Measurements from ENCODE around the gene CIDEA.
"Not testable (repeated sequence)": the region's sequence is repeated elsewhere in the genome, so short reads cannot be mapped to it uniquely, and the experiment has no call there.

Gene CIDEA

DNA sequence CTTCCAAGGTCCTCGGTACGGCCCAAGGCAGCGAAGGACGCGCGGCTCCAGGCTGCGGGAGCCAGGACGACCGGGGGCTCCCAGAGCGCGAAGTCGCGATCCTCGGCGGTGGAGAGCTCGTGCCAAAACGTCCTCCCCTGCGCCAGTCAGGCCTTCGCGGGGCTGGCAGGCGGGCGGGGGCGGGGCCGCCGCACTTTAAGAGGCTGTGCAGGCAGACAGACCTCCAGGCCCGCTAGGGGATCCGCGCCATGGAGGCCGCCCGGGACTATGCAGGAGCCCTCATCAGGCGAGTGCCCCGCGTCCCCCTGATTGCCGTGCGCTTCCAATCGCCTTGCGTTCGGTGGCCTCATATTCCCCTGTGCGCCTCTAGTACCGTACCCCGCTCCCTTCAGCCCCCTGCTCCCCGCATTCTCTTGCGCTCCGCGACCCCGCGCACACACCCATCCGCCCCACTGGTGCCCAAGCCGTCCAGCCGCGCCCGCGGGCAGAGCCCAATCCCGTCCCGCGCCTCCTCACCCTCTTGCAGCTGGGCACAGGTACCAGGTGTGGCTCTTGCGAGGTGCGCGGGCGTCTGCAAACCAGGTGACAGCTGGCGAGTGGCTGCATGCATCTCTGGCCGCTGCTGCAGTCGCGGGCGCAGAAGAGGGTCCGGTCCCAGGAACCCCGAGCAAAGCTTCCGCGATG, at the start of gene CIDEA:
CIDEA (plus strand) TSS at position 226 of the 684 bp plus-strand sequence; CDS start at position 249, 23 bp downstream.
- DNase-seq: no peak
- in situ Hi-C loops (cut with HindIII; ENCODE audit: low pct_ligation_motif_present, low pct_unique_long_range_greater_than_20kb, low sequenced_read_pairs): no loop called here

- not testable (repeated sequence) for DNase-seq
These were observed 45.6 kb upstream of the CIDEA start for GRCh38 chr18:12208296-12209153.

GRCh38 chr18:12212308-12212707, 41.9 kb upstream of the CIDEA start:
- DNase-seq; in situ Hi-C loops (cut with HindIII; ENCODE audit: low pct_ligation_motif_present, low pct_unique_long_range_greater_than_20kb, low sequenced_read_pairs): not testable (repeated sequence)

More at GRCh38 chr18:12208296-12209153, 45.6 kb upstream of the CIDEA start:
- in situ Hi-C loops (cut with HindIII; ENCODE audit: low pct_ligation_motif_present, low pct_unique_long_range_greater_than_20kb, low sequenced_read_pairs): not testable (repeated sequence)

GRCh38 chr18:12214296-12215005, 39.7 kb upstream of the CIDEA start:
- in situ Hi-C loops (cut with HindIII; ENCODE audit: low pct_ligation_motif_present, low pct_unique_long_range_greater_than_20kb, low sequenced_read_pairs); DNase-seq: not testable (repeated sequence)

DNA sequence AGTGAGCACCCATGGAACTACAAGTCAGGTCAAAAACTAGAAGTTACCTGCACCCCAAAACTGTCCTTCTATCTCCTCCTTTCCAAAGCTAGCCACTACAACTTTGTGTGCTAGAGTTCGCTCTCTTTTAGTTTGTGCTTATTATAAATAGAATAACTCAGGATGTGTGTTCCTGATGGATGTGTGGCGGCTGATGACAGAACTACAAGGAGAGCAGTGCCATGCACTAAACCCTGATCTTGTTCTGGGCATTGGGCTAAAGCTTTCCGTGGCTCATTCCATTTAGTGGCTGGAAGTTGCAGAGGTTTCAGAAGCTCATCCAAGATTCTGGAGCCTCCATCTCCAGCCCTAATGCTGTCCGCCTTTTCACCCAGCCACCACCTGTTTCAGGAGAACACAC, 37.7 kb upstream of the CIDEA start:
- DNase-seq; in situ Hi-C loops (cut with HindIII; ENCODE audit: low pct_ligation_motif_present, low pct_unique_long_range_greater_than_20kb, low sequenced_read_pairs): not testable (repeated sequence)

DNA sequence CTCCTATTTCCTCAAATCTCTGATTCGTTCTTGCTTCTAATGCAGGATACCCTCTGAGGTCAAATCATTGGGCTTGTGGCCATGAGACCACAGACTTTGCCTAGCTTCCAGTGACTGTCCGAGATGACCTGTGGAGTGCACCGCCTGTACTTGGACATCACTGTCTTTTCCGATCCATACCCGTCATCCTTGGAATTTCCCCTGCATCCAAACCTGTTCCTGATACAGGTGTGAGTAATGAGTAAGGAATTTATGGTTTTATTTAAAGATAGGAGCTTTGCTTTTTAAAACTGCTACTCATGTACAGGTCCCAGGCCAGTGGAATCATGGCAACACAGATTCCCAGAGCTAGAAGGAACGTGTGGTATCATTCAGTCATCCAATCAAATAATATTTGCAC, 35.6 kb upstream of the CIDEA start:
- in situ Hi-C loops (cut with HindIII; ENCODE audit: low pct_ligation_motif_present, low pct_unique_long_range_greater_than_20kb, low sequenced_read_pairs); DNase-seq: not testable (repeated sequence)

GRCh38 chr18:12222041-12222440, 32.1 kb upstream of the CIDEA start:
- in situ Hi-C loops (cut with HindIII; ENCODE audit: low pct_ligation_motif_present, low pct_unique_long_range_greater_than_20kb, low sequenced_read_pairs); DNase-seq: not testable (repeated sequence)

DNA sequence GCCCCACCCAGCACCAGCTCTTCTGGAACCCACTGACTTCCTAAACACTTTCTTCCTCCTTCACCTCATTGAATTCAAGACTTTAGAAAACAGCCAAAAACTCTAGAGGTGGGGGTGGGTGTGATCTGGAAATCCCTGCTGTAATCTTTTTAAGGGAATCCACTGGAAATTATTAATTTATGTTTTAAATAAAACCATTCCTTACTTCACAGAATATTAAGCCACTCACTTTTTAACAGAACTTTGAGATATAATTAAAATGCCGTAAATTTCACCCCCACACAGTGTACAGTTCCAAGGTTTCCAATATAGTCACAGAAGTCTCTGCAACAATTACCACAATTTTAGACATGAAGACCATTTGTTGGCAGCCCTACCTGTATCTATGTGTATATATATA, 30.8 kb upstream of the CIDEA start:
- DNase-seq; in situ Hi-C loops (cut with HindIII; ENCODE audit: low pct_ligation_motif_present, low pct_unique_long_range_greater_than_20kb, low sequenced_read_pairs): not testable (repeated sequence)

GRCh38 chr18:12226807-12227206, 27.4 kb upstream of the CIDEA start:
- in situ Hi-C loops (cut with HindIII; ENCODE audit: low pct_ligation_motif_present, low pct_unique_long_range_greater_than_20kb, low sequenced_read_pairs); DNase-seq: not testable (repeated sequence)

DNA sequence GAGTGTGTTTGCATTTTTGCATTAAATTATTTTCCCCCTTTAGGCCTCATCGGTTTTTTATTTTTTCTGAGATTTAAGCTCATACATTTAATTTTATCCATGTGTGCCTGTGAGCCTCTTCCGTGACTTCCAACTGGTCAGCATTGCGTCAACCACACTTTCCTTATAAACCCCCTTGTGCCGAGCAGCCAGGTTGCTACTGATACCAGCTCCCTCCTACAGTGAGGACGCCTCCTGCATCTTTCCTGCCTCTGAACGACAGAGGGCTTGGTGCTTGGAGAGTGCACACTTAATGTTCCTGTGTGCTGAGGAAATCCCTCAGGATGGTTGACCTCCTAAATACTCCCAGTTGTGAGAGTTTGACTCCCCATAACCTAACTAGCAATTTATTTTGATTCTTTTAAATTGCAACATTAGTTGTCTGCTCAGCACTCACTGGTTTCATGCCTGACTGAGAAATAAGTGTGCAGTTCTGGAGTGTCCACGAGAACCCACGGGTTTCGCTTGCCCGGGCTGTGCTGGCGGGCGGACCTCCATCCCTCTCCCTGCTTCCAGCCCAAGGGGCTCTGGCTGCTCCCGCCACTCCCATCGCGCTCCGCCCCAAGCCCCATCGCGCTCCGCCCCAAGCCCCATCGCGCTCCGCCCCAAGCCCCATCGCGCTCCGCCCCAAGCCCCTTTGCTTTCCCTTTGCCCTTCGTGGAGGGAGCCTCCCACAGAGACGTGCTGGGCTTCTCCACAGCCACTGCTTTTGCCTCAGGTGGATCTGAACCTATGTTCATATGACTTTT, 26.6 kb upstream of the CIDEA start:
- DNase-seq; in situ Hi-C loops (cut with HindIII; ENCODE audit: low pct_ligation_motif_present, low pct_unique_long_range_greater_than_20kb, low sequenced_read_pairs): not testable (repeated sequence)

DNA sequence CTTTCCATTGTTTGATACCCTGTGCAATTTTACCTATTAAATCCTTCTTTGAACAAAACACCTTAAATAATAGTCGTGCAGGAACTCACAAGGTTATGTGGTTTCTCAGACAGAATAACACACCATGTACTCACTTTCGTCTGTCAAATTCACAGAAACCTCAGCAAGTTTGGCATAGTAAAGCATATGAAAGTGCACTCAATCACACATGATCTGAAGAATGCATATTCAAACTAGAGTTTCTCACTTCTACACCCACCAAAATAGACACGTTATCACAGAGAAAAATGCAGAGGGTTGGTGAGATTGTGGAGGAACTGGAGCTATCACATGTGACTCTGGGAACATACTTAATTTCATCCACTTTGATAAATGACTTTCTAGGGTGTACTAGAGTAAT, 25.9 kb upstream of the CIDEA start:
- DNase-seq; in situ Hi-C loops (cut with HindIII; ENCODE audit: low pct_ligation_motif_present, low pct_unique_long_range_greater_than_20kb, low sequenced_read_pairs): not testable (repeated sequence)

DNA sequence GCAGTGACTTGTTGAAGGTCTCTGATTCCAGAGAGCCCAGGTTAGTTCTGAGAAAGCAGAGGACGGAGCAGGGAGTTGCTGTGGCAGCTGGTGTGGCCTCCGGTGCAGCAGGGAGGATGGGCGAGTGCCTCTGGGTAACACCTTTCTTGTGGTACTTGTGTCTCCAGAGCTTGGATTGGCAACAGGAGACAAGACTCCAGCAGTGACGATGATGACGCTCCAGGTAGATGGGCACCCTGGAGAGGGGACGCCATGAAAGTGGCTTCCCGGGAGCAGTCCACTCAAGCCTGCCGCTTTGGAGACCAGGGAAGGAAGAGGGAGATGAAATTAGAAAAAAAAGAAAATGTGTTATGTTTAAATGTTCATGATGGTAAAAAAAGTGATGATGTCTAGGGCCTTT, 23.6 kb upstream of the CIDEA start:
- DNase-seq; in situ Hi-C loops (cut with HindIII; ENCODE audit: low pct_ligation_motif_present, low pct_unique_long_range_greater_than_20kb, low sequenced_read_pairs): not testable (repeated sequence)

DNA sequence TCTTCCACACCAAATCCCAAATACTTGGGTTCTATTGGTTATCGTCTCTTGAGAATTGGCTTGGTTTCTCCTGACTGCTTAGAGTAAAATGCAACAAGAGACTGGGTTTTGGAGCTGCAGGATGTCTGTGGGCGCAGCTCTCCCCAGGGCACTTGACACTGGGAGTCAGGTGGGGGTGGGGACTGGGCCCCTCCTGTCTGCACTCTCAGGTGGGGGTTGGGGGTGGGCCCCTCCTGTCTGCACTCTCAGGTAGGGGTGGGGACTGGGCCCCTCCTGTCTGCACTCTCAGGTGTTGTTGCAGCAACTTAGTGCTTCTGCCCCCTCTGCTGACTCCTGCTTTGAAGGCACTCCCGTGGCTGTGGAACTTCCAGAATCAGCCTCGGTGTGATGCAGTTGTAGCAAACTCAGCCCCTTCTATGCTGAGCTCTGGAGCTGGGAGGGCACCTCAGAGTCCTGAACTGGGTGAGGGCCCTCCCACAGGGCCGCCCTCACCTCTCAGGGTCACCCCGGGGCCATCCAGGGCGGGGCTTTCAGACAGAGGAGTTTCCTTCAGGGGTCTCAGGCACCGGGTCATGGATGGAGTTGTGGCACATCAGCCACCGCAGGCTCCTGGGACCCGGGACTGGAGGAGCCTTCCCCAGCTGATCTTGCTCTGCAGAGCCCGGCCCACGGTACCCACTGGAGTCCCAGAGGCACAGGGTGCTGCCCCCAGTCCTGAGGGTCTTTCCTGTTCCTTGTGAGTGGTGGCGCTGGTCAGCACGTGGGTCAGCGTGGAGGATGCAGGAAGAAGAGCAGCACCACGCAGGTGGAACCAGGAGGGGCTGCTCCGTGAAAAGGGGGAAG, 22.9 kb upstream of the CIDEA start:
- DNase-seq: no peak
- in situ Hi-C loops (cut with HindIII; ENCODE audit: low pct_ligation_motif_present, low pct_unique_long_range_greater_than_20kb, low sequenced_read_pairs): no loop called here

DNA sequence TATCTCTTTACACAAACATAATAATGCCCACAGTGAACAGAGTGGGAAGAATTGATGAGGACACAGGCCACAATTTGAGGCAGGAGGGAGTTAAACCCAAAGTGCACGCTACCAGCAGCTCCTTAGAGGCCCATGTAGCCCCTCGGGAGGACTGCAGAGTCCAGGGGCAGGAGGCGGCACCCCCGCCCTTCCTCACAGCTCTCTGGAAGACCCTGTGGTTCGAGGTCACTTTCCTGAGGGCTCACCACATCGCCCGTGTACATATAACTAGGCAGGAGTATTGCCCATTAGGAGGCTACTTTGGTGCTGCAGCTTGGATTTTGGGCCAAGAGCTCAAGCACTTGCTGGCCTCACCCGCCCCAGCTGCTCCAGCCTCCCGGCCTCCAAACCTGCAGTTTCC, 22.2 kb upstream of the CIDEA start:
- in situ Hi-C loops (cut with HindIII; ENCODE audit: low pct_ligation_motif_present, low pct_unique_long_range_greater_than_20kb, low sequenced_read_pairs): no loop called here
- no peak for DNase-seq

DNA sequence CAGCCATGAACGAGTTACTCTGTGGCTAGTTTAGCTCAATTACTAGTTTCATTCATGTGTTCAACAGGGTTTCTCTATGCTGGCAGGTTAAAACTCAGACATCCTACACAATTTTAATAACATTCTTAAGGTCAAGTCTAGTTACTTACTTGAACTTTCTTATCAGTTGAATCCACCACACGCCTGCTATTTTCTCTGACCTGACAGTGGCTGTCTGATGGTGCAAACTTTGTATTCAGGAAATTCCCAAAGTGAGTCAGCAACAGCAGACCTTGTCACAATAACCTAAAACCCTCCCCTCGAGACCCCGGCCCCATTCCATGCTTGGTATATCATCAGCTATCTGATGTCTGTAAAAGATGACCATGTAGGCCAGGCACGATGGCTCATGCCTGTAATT, 20.8 kb upstream of the CIDEA start:
- DNase-seq: no peak
- in situ Hi-C loops (cut with HindIII; ENCODE audit: low pct_ligation_motif_present, low pct_unique_long_range_greater_than_20kb, low sequenced_read_pairs): no loop called here

DNA sequence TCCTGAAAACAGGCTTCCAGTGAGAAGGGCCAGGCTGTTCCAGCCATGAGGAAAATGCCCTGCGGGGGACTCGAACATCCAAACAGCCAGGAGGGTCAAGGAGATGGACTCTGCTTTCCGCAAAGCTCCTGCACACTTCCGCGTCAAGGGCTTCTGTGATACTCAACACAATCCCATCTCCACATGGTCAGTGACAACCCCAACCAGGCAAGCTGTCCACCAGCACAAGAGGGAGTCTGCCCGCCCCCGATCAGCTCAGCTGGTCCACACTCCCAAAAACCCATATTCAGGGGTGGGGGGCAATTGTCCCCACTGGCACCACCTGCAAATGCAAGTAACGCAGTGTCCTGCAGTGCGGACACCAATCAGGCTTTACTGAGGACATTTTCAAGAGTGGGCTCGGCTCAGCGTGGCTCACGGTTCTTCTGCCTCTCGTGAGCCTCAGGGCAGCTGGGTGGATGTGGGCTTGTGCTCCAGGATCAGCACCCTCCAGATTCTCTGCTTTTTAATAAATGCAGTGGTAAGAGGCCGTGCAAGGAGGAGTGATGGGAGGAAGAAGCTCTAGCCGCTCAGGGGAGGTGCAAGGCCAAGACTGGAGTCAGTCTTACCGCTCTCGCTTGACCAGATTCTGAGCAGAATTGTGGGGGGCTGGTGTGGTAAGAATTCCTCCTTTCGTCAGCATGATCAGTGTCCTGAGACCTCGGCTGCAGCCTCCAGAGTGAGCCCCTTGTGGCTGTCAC, 19.5 kb upstream of the CIDEA start:
- in situ Hi-C loops (cut with HindIII; ENCODE audit: low pct_ligation_motif_present, low pct_unique_long_range_greater_than_20kb, low sequenced_read_pairs): no loop called here
- no peak for DNase-seq

DNA sequence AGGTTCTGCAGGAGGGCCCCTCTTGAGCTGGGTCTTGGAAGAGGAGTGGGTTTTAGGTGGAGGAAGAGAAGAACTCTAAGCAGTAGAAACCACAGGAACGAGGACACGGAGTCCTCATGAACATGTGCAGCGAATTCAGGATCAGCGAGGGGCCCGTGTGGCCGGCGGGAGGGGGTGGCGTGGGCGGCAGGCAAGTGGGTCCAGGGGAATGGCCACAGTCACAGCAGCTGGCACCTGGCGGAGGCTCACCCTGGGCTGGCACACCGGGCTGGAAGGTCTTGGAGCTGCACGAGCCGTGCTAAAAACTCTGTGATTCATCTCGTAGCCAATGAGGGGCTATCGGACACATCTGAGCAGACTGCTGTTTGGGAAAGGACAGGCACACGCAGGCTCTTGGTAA, 18.0 kb upstream of the CIDEA start:
- in situ Hi-C loops (cut with HindIII; ENCODE audit: low pct_ligation_motif_present, low pct_unique_long_range_greater_than_20kb, low sequenced_read_pairs): no loop called here
- no peak for DNase-seq
